ENCODE results near the gene CTNNBIP1. TPM values are rescaled to one million over a fixed set of nuclear protein-coding genes. Genes with fewer than 3 reads are reported as not detected.

Gene CTNNBIP1
- total RNA-seq, 1 experiment from 2014 or later: 31.4 TPM

GRCh38 chr1:9823943-9824701 lies 85.9 kb downstream of the CTNNBIP1 start, which contains the start of gene CLSTN1:
Gene CLSTN1 (minus strand): TSS chr1:9823965. CDS start chr1:9823733, 232 bp downstream.
- H3K9me3 Mint-ChIP-seq (ENCODE audit: unreplicated experiment): no peaks in the 10 kb centered on the region
- TF ChIP-seq CTCF (IDR thresholded peaks at IDR 0.05; ENCODE audit: unreplicated experiment): no peak
- H3K4me3 Mint-ChIP-seq (ENCODE audit: unreplicated experiment): peak within 1 kb of the TSS; percentile 91
- no peaks in the 10 kb centered on the region for H3K27me3 Mint-ChIP-seq (ENCODE audit: insufficient read depth, unreplicated experiment)
- DNase-seq (ENCODE audit: unreplicated experiment): peak; percentile 84
- CTCF ChIA-PET: interaction anchor here (0.5 to 2.5 kb wide), 3 partner anchors 39 to 245 kb away, joined by 3 to 18 read pairs (median 3); no protein-coding TSS in a partner anchor
- intact Hi-C loops (cut with micrococcal nuclease): loop anchor here (2.0 kb wide), 1 partner anchor 43 kb away; no protein-coding TSS in a partner anchor
- POLR2A ChIA-PET: interaction anchor here (0.6 to 2.9 kb wide), 7 partner anchors 10 to 634 kb away, joined by 3 to 47 read pairs (median 5); no protein-coding TSS in a partner anchor
- H3K27ac Mint-ChIP-seq (ENCODE audit: low read depth, unreplicated experiment): peak within 1 kb of the TSS; percentile 71
- peaks cover 8% of the 10 kb centered on the region for H3K36me3 Mint-ChIP-seq (ENCODE audit: insufficient read depth, unreplicated experiment)
- peaks cover 31% of the 10 kb centered on the region for H3K4me1 Mint-ChIP-seq (ENCODE audit: insufficient read depth, unreplicated experiment)
- BruUV-seq (replicated peaks): no TSS peak

DNA sequence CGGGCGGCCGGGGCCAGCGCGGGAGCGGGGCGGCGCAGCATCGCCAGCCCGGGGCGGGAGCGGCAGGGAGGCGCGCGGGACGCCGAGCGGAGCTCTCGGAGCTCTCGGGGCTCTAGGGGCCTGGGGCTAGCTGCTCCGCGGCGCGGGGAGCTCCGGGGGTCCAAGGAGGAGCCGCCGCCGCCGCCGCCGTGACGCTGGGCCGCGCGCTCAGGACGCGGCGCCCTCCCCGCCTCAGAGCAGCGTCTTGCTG lies 86.5 kb downstream of the CTNNBIP1 start:
- no peak overlapping the region for H3K27ac Mint-ChIP-seq (ENCODE audit: low read depth, unreplicated experiment)
- no peak for TF ChIP-seq CTCF (IDR thresholded peaks at IDR 0.05; ENCODE audit: unreplicated experiment)
- peaks cover 31% of the 10 kb centered on the region for H3K4me1 Mint-ChIP-seq (ENCODE audit: insufficient read depth, unreplicated experiment)
- no peak for DNase-seq (ENCODE audit: unreplicated experiment)
- CTCF ChIA-PET: no interaction called here
- H3K36me3 Mint-ChIP-seq (ENCODE audit: insufficient read depth, unreplicated experiment): peaks cover 8% of the 10 kb centered on the region
- no peaks in the 10 kb centered on the region for H3K27me3 Mint-ChIP-seq (ENCODE audit: insufficient read depth, unreplicated experiment)
- H3K4me3 Mint-ChIP-seq (ENCODE audit: unreplicated experiment): peak overlapping the region; percentile 91
- H3K9me3 Mint-ChIP-seq (ENCODE audit: unreplicated experiment): no peaks in the 10 kb centered on the region
- intact Hi-C loops (cut with micrococcal nuclease): loop anchor here (2.0 kb wide), 1 partner anchor 43 kb away; no protein-coding TSS in a partner anchor
- BruUV-seq (replicated peaks): no TSS peak
- POLR2A ChIA-PET: interaction anchor here (0.9 to 1.0 kb wide), 2 partner anchors 12 to 19 kb away, joined by 5 to 6 read pairs; no protein-coding TSS in a partner anchor

DNA sequence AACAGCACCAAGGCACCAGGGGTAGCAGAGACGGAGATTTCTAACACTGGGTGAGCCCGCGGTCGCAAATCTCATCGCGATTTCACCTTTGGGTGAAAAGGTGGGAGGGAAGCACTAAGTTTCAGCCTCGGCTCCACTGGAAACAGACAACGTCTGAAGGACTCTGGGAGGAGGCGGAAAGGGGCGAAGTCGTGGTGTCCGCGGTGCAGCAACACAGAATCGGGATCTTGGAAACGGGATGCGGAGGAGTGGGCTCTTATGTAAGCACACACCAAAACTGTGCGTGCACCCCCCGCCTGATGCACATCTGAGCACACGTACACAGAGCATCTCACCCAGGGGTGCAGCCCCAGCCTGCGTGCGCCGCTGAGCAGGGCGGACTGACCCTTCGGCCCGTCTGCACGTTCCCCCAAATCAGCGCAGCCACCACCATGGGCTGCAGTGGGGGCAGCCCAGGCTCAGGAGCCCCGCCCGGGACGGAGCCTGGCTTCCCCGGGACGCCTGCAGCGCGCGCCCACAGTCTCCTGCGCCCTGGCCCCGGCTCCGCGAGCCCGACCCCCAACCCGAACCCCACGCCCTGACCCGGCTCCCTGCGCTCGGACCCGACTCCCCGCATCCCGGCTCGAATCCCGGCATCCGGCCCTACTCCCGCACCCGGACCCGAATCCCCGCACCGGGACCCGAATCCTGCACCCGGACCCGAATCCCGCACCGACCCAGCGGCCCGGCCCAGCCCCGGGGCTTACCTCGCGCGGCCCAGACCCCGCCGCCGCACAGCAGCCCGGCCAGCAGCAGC lies 87.0 kb downstream of the CTNNBIP1 start:
- CTCF ChIA-PET: interaction anchor here (0.6 to 2.7 kb wide), 3 partner anchors 38 to 460 kb away, joined by 3 to 12 read pairs (median 4); no protein-coding TSS in a partner anchor
- no peak for TF ChIP-seq CTCF (IDR thresholded peaks at IDR 0.05; ENCODE audit: unreplicated experiment)

More for the DNA sequence above, 87.0 kb downstream of the CTNNBIP1 start:
- DNase-seq (ENCODE audit: unreplicated experiment): peak; percentile 27
- BruUV-seq (replicated peaks): no TSS peak
- POLR2A ChIA-PET: interaction anchor here (0.5 to 3.7 kb wide), 14 partner anchors 12 to 384 kb away, joined by 3 to 41 read pairs (median 5); partner anchors contain the start of genes LZIC and NMNAT1
- Mint-ChIP-seq H3K4me3 (ENCODE audit: unreplicated experiment) (peak overlapping the region; percentile 91), H3K27me3 (ENCODE audit: insufficient read depth, unreplicated experiment) (no peaks in the 10 kb centered on the region), H3K4me1 (ENCODE audit: insufficient read depth, unreplicated experiment) (peaks cover 31% of the 10 kb centered on the region), H3K9me3 (ENCODE audit: unreplicated experiment) (no peaks in the 10 kb centered on the region), H3K36me3 (ENCODE audit: insufficient read depth, unreplicated experiment) (peaks cover 8% of the 10 kb centered on the region), H3K27ac (ENCODE audit: low read depth, unreplicated experiment) (peak overlapping the region; percentile 71)
- intact Hi-C loops (cut with micrococcal nuclease): loop anchor here (2.0 kb wide), 1 partner anchor 44 kb away; no protein-coding TSS in a partner anchor

Measured in MCF 10A (cell line).